ENCODE results near the gene SEC23B. TPM values are rescaled to one million over a fixed set of nuclear protein-coding genes. Genes with fewer than 3 reads are reported as not detected.

Gene SEC23B
- total RNA-seq, 1 experiment from 2014 or later = 74.9 TPM

DNA sequence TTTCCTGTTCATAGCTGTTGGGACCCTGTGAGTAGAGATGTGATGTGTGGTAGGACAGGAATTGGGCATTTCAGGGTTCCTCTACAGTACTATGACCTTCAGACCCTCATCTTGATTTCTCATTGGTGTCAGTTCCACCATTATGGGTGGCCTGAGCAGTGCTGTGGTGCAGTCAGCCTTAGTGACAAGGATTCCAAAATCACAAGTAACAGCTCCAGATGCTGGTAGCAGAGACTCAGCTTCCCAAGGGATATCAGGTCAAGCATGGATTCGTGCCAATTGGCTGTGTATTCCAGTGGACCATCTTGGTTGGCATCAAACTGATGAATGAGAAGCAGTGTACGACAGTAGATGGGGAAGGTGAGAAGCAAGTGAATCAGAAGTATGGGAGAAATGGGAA, 63.3 kb downstream of the SEC23B start:
- no peak for DNase-seq (ENCODE audit: low read depth)
- in situ Hi-C loops (cut with HindIII; ENCODE audit: low pct_unique_long_range_greater_than_20kb, low sequenced_read_pairs) = no loop called here

DNA sequence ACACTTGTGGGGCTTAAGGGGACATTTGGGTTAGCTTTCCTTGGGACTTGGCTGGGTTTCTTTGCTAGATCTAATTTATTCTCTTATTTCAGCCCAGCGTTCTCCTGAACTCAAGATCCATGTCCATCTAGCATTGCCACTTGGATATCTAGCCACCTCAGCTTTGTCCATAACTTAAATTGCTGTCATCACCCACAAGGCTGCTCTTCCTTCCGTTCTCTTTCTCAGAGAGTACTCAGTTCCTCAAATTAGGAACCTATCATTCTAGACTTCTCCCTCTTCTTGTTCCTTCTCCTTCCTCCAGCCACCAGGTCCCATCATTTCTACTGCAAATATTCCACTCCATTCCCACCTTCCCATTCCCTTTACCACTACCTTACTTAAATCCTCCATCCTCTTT, 63.8 kb downstream of the SEC23B start:
- in situ Hi-C loops (cut with HindIII; ENCODE audit: low pct_unique_long_range_greater_than_20kb, low sequenced_read_pairs) = no loop called here
- DNase-seq (ENCODE audit: low read depth) = no peak

GRCh38 chr20:18577942-18578341, 70.2 kb downstream of the SEC23B start:
- in situ Hi-C loops (cut with HindIII; ENCODE audit: low pct_unique_long_range_greater_than_20kb, low sequenced_read_pairs) = no loop called here
- no peak for DNase-seq (ENCODE audit: low read depth)

DNA sequence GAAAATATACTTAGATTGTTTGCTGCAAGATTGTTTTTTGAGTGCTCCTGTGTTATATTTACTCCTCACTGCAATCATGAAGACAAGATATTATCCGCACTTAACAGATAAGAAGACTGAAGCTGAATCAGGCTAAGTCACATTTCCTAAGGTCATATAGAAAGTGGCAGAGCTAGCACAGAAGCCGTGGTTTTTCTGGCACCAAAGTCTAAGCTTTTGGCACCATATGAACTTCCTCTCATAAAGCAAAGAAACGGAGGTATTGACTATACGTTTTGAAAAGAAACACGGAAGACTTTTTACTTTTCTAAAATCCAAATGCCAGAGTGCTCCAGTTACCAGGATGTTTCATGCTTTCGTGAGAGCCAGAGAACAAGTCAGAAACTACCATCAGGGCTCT, 70.8 kb downstream of the SEC23B start:
- in situ Hi-C loops (cut with HindIII; ENCODE audit: low pct_unique_long_range_greater_than_20kb, low sequenced_read_pairs) = no loop called here

DNA sequence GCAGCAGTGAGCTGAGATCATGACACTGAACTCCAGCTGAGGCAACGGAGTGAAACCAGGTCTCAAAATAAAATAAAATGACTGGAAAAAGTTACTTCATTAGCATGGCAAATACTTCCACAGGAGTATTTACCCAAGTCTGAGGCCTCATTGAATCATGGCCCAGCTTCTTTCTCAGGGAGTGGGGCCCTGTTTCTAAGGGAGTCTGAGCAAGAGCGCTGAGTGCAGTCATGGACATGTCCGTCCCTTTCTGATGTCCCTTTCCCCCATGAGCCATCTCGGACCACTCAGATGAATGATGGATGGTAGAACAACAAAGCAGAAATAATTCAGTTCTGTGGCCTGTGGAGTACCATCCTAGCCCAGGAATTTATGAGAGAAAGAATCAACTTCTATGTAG, 72.3 kb downstream of the SEC23B start:
- DNase-seq (ENCODE audit: low read depth) = no peak
- in situ Hi-C loops (cut with HindIII; ENCODE audit: low pct_unique_long_range_greater_than_20kb, low sequenced_read_pairs) = no loop called here

More for the DNA sequence above, 70.8 kb downstream of the SEC23B start:
- no peak for DNase-seq (ENCODE audit: low read depth)

DNA sequence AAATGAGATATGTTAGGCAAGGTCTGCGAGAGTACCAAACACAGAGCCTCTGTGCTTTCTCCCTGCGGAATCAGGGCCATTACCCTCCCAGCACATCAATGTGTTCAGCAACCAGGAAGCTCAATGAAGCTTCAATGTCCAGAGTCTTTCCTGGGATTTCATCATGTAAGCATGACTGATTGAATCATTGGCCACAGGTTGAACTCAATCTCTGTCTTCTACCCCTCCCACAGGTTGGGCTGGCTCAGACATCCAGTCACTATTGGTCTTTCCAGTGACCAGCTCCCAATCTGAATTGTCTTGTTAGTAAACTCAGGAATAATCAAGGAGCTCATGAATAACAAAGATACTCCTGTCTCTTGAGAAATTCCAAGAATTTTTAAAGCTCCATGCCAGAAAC, 77.4 kb downstream of the SEC23B start:
- in situ Hi-C loops (cut with HindIII; ENCODE audit: low pct_unique_long_range_greater_than_20kb, low sequenced_read_pairs) = loop anchor here (5.0 kb wide), 1 partner anchor 78 kb away; the partner anchor contains the start of gene SEC23B
- peak; percentile 98 for DNase-seq (ENCODE audit: low read depth)

- in situ Hi-C loops (cut with HindIII; ENCODE audit: low pct_unique_long_range_greater_than_20kb, low sequenced_read_pairs) = loop anchor here (5.0 kb wide), 1 partner anchor 81 kb away; the partner anchor contains the start of gene SEC23B
- peak; percentile 89 for DNase-seq (ENCODE audit: low read depth)
Observed at GRCh38 chr20:18587665-18588573, 80.2 kb downstream of the SEC23B start, which contains the start of gene DTD1. Gene DTD1 (plus strand): TSS chr20:18588054. CDS start chr20:18588073, 19 bp downstream.

- no peak for DNase-seq (ENCODE audit: low read depth)
- in situ Hi-C loops (cut with HindIII; ENCODE audit: low pct_unique_long_range_greater_than_20kb, low sequenced_read_pairs) = loop anchor here (5.0 kb wide), 1 partner anchor 81 kb away; the partner anchor contains the start of gene SEC23B
Observed at GRCh38 chr20:18588574-18588933, 80.8 kb downstream of the SEC23B start.

DNA sequence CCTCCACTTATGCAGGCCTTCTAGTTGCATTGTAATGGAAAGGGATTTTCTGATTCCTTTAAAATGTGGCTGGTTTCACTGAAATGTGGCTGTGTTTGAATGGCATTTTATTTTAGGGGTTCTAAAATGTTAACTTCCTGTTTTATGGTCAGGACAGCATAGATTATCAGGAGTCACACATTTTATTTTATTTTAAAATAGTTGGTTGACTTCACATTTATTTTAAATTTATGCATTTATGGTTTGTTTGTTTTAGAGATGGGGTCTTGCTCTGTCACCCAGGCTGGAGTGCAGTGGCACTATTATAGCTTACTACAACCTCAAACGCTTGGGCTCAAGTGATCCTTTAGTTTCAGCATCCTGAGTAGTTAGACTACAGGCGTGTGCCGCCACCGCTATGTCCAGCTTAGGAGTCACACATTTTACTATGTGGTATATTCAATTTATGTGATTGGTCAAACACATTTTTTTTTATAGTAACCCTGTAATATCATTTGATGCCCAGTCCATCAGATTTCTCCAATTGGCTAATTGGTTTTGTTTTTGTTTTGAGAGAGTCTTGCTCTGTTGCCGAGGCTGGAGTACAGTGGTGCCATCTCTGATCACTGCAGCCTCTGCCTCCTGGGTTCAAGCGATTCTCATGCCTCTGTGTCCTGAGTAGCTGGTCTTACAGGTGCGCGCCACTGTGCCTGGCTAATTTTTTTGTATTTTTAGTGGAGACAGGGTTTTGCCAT, 82.4 kb downstream of the SEC23B start:
- DNase-seq (ENCODE audit: low read depth) = peak; percentile 11
- in situ Hi-C loops (cut with HindIII; ENCODE audit: low pct_unique_long_range_greater_than_20kb, low sequenced_read_pairs) = loop anchor here (5.0 kb wide), 1 partner anchor 83 kb away; the partner anchor contains the start of gene SEC23B

DNA sequence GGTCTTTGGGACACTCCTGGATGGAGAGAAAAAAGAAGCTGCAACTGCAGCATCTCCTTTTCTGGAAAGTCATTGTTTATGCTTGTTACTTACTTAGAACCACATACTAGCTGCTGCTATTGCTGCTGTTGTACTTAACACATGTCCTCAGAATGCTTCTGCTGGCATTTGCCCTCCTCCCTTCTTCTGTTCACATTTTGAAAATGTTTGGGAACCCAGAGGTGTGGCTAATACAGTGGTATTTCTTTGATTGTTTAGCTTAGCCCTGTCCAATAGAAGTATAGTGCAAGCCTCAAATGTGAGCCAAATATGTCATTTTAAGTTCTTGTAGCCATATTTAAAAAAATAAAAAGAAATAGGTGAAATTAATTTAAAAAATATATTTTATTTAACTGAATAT, 88.5 kb downstream of the SEC23B start:
- no peak for DNase-seq (ENCODE audit: low read depth)
- in situ Hi-C loops (cut with HindIII; ENCODE audit: low pct_unique_long_range_greater_than_20kb, low sequenced_read_pairs) = no loop called here

GRCh38 chr20:18609741-18610140, 102.0 kb downstream of the SEC23B start:
- DNase-seq (ENCODE audit: low read depth) = no peak
- in situ Hi-C loops (cut with HindIII; ENCODE audit: low pct_unique_long_range_greater_than_20kb, low sequenced_read_pairs) = no loop called here

Other genes starting within 250 kb of the SEC23B start
- 15.7 and 28.1 TPM in 2 replicates for gene ZNF133, start 219.4 kb upstream of the SEC23B start, total RNA-seq (2014; rRNA removed; shearing (Covaris generic); ENCODE audit: low replicate concordance)
- gene DZANK1, start 40.9 kb upstream of the SEC23B start, total RNA-seq (2014; rRNA removed; shearing (Covaris generic); ENCODE audit: low replicate concordance) = 2.7 and 5.0 TPM in 2 replicates
- gene POLR3F, start 40.5 kb upstream of the SEC23B start, total RNA-seq (2014; rRNA removed; shearing (Covaris generic); ENCODE audit: low replicate concordance) = 4.2 and 7.8 TPM in 2 replicates
- gene RBBP9, start 10.7 kb upstream of the SEC23B start, total RNA-seq (2014; rRNA removed; shearing (Covaris generic); ENCODE audit: low replicate concordance) = 34.0 and 48.8 TPM in 2 replicates
- gene SMIM26, start 59.5 kb downstream of the SEC23B start, total RNA-seq (2014; rRNA removed; shearing (Covaris generic); ENCODE audit: low replicate concordance) = 145 and 161 TPM in 2 replicates
- 208 and 236 TPM in 2 replicates for gene DTD1, start 80.1 kb downstream of the SEC23B start, total RNA-seq (2014; rRNA removed; shearing (Covaris generic); ENCODE audit: low replicate concordance)

All from Caki2 (cell line).